Thoracic aorta (tissue), 2 donors: ENCODE data around the gene TNFSF11. TPM values are rescaled to one million over a fixed set of nuclear protein-coding genes. Genes with fewer than 3 reads are reported as not detected.

Experiments used
- ATAC-seq: fragments of 150-250 bp; one replicate; pipeline ENCODE4 v1.8.0; 2017; ENCODE audit warnings: low read depth; ENCODE audit not compliant: insufficient number of reproducible peaks, low FRiP score
- DNase-seq: peaks from one replicate; pipeline ENCODE4 v3.0.0-alpha.2; 2020; ENCODE audit warnings: low spot score
- H3K27ac ChIP-seq, 2 donors: fragments of 200-600 bp; sonication (generic); 1 replicate in 1 of 2; 2 replicates in 1 of 2; pipeline ENCODE4 v1.5.1; 2016; ENCODE audit warnings: mild to moderate bottlenecking in 2 of 2, moderate library complexity in 2 of 2
- H3K27me3 ChIP-seq: fragments of 200-600 bp; sonication (generic); replicated peaks from 2 replicates; pipeline ENCODE4 v1.6.0; 2016; ENCODE audit warnings: mild to moderate bottlenecking; ENCODE audit not compliant: insufficient read depth
- H3K36me3 ChIP-seq: fragments of 200-600 bp; sonication (generic); one replicate; pipeline ENCODE4 v1.5.1; 2016
- H3K4me1 ChIP-seq, 2 donors: fragments of 200-600 bp; sonication (generic); 1 replicate in 1 of 2; 2 replicates in 1 of 2; pipeline versions ENCODE4 v1.5.1 to v1.6.0; 2016; ENCODE audit warnings: low read depth in 2 of 2, mild to moderate bottlenecking in 1 of 2; ENCODE audit not compliant: control insufficient read depth in 1 of 2
- H3K4me3 ChIP-seq: fragments of 200-600 bp; sonication (generic); 2 replicates; pipeline ENCODE4 v1.5.1; 2016; ENCODE audit warnings: mild to moderate bottlenecking
- H3K9me3 ChIP-seq: fragments of 200-600 bp; sonication (generic); 2 replicates; pipeline ENCODE4 v1.5.1; 2016
- total RNA-seq, 2 donors: library from RNA; depleted of rRNA; stranded (reverse); fragments of >200 nt; gene quantifications; one replicate each; pipeline versions ENCODE4 v1.1.0 to v1.2.3, GENCODE V29; 2016
- TF ChIP-seq, protein P1 (sequence below): fragments of 200-600 bp; sonication (generic); IDR thresholded peaks from one replicate; pipeline ENCODE4 v1.5.1; 2019; ENCODE audit warnings: antibody characterized with exemption

Gene TNFSF11
- total RNA-seq, 2 donors from 2014 or later, result 0.71 TPM; not detected in 1

DNA sequence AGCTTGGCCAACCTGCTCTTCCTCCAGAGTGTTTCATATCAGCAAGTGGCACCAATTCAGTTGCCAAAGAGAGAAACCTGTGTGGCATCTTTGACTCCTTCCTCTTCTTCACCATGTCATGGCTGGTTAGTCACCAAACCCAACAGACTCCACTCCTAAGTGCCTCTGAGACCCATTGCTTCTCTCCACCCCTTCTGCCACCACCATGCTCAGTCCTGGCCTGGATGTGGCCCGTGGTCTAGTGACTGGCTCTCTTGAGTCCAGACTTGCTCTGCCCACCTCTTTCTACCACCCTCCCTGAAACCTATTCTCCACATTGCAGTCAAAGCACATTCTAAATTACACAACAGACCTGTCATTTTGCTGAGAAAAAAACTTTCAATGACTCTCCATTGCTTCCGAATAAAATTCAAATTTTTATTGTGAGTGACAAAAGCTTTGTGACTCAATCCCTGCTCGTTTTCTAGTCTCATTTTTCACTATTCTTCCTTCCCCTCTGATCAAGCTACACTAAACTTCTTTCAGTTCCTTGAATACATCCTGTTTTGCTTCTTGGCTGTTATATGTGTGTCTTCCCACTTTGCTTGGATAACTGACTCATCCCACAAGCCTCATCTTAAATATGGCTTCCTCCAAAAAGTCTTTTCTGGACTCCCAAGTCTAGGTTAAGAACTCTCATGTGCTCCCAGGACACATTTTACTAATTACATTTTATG, 12.0 kb upstream of the TNFSF11 start:
- Histone ChIP-seq H3K27ac (no peak overlapping the region), H3K36me3 (no peaks in the 10 kb centered on the region), H3K27me3 (no peaks in the 10 kb centered on the region), H3K4me1 (no peaks in the 10 kb centered on the region), H3K4me3 (no peak overlapping the region), H3K9me3 (peaks cover 4% of the 10 kb centered on the region)
- TF ChIP-seq, protein P1, sequence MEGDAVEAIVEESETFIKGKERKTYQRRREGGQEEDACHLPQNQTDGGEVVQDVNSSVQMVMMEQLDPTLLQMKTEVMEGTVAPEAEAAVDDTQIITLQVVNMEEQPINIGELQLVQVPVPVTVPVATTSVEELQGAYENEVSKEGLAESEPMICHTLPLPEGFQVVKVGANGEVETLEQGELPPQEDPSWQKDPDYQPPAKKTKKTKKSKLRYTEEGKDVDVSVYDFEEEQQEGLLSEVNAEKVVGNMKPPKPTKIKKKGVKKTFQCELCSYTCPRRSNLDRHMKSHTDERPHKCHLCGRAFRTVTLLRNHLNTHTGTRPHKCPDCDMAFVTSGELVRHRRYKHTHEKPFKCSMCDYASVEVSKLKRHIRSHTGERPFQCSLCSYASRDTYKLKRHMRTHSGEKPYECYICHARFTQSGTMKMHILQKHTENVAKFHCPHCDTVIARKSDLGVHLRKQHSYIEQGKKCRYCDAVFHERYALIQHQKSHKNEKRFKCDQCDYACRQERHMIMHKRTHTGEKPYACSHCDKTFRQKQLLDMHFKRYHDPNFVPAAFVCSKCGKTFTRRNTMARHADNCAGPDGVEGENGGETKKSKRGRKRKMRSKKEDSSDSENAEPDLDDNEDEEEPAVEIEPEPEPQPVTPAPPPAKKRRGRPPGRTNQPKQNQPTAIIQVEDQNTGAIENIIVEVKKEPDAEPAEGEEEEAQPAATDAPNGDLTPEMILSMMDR, result no peak
- DNase-seq (no peak), ATAC-seq (no peak)

DNA sequence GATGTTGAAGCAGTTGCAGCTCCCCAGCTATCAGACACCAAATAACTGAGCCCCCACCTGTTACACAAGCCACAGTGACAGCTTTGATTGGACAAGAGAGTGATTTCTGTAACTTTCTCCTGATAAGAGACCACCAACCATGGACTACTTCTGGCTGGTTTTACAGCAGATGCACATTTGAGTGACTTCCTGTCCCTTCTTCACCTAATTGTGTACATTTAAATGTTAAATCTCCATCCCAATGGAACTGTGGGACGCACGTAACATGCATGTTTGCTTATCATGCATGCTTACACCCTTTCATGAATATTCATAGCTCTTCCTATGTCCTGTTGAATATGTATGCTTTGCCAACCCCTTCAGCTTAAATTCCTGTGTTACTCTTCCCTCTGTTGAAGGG, 6.0 kb upstream of the TNFSF11 start:
- Histone ChIP-seq H3K4me1 (no peaks in the 10 kb centered on the region), H3K4me3 (no peak overlapping the region), H3K27me3 (no peaks in the 10 kb centered on the region), H3K36me3 (no peaks in the 10 kb centered on the region), H3K27ac (no peak overlapping the region), H3K9me3 (peaks cover 4% of the 10 kb centered on the region)
- ATAC-seq (no peak), DNase-seq (no peak)
- TF ChIP-seq, protein P1, result no peak

DNA sequence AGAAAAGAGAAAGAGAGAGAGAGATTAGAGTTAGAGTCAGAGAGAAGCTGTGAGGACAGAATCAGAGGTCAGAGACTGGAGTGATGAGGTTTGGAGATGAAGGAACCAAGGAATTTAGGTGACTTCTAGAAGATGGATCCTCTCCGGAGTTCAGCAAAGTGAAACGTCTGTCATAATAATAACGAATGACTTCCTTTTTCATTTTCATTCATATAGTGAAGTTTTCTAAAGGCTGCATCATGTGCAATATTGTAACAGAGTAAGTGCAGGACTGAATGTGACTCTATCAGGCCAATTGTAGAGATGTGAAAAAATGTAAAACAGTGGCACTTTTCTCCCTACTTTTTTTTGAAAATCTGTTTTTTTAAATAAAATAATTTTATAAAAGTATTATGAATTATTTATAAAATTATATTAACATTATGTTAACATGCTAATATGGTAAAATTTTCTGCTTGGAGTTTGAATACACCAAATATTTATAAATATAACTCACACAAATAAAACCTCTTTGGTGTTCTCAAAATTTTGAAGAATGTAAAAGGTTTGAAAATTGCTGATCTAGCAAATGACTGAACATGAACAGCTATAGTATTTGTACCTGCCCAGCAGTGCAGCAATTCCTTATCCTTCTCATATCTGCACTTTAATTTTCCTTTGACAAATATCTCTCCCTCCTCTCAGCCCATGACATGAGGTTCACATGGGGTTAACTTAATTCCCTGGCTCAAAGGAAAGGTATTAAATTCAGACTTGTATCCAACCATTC, 4.2 kb upstream of the TNFSF11 start:
- ATAC-seq (no peak), DNase-seq (no peak)
- H3K9me3 ChIP-seq, result no peaks in the 10 kb centered on the region
- H3K4me3 ChIP-seq, result no peak overlapping the region
- H3K27ac ChIP-seq, result no peak overlapping the region
- TF ChIP-seq, protein P1, result no peak
- H3K36me3 ChIP-seq, result no peaks in the 10 kb centered on the region
- H3K4me1 ChIP-seq, result peaks cover 0 to 9% of the 10 kb centered on the region in 2 donors
- no peaks in the 10 kb centered on the region for H3K27me3 ChIP-seq

DNA sequence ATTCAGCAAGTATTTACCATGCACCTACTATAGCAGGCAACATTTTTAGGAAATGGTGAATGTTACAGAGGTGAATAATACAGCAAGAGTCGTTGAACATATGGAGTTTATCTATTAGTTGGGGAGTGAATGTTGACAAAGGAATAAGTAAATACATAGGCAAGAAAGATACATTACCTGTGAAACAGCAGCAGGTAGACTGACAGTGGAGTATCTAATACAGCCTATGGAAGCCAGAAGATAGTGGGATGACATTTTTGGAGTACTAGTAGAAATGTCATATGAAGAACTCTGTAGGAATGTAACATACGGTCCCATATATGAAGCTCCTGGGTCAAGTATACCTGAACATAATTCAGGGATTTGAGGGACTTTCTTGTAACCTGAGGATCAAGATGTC, 2.1 kb upstream of the TNFSF11 start:
- ATAC-seq (no peak), DNase-seq (no peak)
- Histone ChIP-seq H3K27ac (no peak overlapping the region), H3K27me3 (no peaks in the 10 kb centered on the region), H3K4me3 (no peak overlapping the region), H3K9me3 (no peaks in the 10 kb centered on the region), H3K36me3 (no peaks in the 10 kb centered on the region), H3K4me1 (peaks cover 0 to 12% of the 10 kb centered on the region in 2 donors)
- TF ChIP-seq, protein P1, result no peak
